Hepatocyte (in vitro differentiated cells): ENCODE results near the gene ABCB8.

ENCODE experiments used
- EZH2 ChIP-seq: fragments of 200-600 bp; sonication (generic); IDR thresholded peaks from 2 replicates; pipeline ENCODE4 v1.6.1; 2016; ENCODE audit warnings: antibody characterized with exemption, mild to moderate bottlenecking, borderline replicate concordance
- EZH2phosphoT487 ChIP-seq: fragments of 200-600 bp; sonication (generic); IDR thresholded peaks from one replicate; pipeline ENCODE4 v1.6.1; 2018; ENCODE audit warnings: antibody characterized with exemption, mild to moderate bottlenecking, low read depth, moderate library complexity; ENCODE audit not compliant: unreplicated experiment, severe bottlenecking
- TF ChIP-seq, protein P1 (sequence below): fragments of 200-600 bp; sonication (generic); IDR thresholded peaks from 2 replicates; pipeline ENCODE4 v1.5.1; 2016; ENCODE audit warnings: antibody characterized with exemption, mild to moderate bottlenecking; ENCODE audit not compliant: poor library complexity

- TF ChIP-seq, protein P1, sequence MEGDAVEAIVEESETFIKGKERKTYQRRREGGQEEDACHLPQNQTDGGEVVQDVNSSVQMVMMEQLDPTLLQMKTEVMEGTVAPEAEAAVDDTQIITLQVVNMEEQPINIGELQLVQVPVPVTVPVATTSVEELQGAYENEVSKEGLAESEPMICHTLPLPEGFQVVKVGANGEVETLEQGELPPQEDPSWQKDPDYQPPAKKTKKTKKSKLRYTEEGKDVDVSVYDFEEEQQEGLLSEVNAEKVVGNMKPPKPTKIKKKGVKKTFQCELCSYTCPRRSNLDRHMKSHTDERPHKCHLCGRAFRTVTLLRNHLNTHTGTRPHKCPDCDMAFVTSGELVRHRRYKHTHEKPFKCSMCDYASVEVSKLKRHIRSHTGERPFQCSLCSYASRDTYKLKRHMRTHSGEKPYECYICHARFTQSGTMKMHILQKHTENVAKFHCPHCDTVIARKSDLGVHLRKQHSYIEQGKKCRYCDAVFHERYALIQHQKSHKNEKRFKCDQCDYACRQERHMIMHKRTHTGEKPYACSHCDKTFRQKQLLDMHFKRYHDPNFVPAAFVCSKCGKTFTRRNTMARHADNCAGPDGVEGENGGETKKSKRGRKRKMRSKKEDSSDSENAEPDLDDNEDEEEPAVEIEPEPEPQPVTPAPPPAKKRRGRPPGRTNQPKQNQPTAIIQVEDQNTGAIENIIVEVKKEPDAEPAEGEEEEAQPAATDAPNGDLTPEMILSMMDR, result no peak
- TF ChIP-seq EZH2phosphoT487, result no peak
- TF ChIP-seq EZH2, result no peak
Measured at GRCh38 chr7:151009327-151010036, 18.8 kb upstream of the ABCB8 start.
